Stimulated activated CD8-positive, alpha-beta memory T cell treated with anti-CD3 and anti-CD28 coated beads, Interleukin-15, amount 100 ng/mL, for 1 hour (primary cell): ENCODE results near the gene PTPN13.
"Not testable (repeated sequence)": the region's sequence is repeated elsewhere in the genome, so short reads cannot be mapped to it uniquely, and the experiment has no call there.

ENCODE experiments used
- DNase-seq: peaks from one replicate; pipeline ENCODE4 v3.0.0-alpha.2; 2020; ENCODE audit warnings: low read depth

PTPN13 gene

GRCh38 chr4:86719149-86719548 lies 125.0 kb downstream of the PTPN13 start:
- DNase-seq, result not testable (repeated sequence)

DNA sequence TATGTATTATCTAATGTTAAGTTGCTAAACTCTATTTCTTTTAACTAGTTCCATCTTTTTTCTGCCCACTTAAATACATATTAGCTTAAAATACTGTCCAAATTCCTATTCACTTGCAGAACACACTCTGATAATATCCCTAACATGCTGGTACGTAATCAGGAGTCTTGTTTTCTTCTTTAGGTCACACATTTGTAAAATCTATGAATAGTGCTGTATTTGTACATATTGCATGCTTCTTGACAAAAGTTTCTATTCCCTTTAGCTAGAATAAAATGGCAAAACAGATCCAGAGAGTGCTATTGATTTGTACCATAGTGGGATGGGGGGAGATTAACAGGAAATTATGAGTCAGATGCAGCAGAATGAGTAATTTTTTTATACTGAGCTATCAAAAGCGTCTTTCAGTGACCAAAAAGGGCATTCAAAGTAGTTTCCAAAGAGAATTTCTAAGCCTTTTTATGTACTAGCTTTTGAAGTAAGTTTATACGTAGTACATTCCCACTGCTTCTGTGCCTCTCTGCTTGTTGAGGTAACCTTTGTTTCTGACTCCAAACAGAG lies 126.5 kb downstream of the PTPN13 start:
- DNase-seq, result no peak

DNA sequence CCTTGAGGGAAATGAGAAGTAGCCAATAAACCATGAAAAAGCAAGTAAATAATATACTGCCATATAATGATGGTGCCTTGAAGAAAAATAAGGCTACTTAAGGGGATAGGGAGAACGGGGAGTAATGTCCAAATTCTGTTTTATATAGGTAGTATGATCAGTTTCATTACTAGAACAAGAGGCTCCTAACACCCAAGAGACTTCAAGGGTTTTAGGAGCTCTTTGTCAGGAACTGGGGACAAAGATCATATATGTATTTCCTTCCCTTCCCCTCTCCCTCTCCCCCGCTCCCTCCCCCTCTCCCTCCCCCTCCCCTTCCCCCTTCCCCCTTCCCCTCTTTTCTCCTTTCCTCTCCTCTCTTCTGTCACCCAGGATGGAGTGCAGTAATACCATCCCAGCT lies 127.3 kb downstream of the PTPN13 start:
- no peak for DNase-seq

GRCh38 chr4:86730310-86730709 lies 136.2 kb downstream of the PTPN13 start:
- DNase-seq, result no peak

DNA sequence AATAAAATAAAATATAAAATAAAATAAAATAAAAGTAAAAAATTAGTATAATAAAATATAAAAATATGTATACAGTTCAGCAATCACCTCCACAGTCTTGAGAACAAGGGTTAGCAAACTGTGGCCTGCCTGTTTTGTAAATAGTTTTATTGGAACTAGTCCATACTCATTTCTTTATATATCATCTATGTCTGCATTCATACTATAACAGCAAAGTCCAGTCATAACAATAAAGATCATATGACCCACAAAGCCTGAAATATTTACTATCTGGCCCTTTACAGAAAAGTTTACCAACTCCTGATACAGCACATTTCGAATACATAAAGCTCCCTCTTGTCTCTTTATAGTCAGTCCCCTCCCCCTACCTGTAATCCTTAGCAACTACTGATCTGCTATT lies 143.1 kb downstream of the PTPN13 start:
- no peak for DNase-seq

GRCh38 chr4:86741846-86742245 lies 147.7 kb downstream of the PTPN13 start:
- no peak for DNase-seq

- no peak for DNase-seq
These were observed 150.5 kb downstream of the PTPN13 start for GRCh38 chr4:86744570-86744969.

GRCh38 chr4:86749121-86749520 lies 155.0 kb downstream of the PTPN13 start:
- DNase-seq, result no peak

DNA sequence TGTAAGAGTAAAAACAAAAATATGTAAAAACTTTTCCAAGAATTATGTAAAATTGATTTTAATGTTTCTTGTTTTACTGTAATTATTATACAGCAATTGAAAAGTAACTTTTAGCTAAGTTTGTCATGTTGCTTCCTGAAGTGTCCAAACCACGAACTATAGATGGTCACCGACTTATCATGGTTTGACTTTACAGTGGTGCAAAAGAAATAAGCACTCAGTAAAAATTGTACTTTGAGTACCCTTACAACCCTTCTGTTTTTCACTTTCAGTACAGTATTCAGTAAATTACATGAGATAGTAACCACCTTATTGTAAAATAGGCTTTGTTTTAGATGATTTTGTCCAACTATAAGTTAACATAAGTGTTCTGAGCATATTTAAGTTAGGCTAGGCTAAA lies 161.3 kb downstream of the PTPN13 start:
- no peak for DNase-seq

DNA sequence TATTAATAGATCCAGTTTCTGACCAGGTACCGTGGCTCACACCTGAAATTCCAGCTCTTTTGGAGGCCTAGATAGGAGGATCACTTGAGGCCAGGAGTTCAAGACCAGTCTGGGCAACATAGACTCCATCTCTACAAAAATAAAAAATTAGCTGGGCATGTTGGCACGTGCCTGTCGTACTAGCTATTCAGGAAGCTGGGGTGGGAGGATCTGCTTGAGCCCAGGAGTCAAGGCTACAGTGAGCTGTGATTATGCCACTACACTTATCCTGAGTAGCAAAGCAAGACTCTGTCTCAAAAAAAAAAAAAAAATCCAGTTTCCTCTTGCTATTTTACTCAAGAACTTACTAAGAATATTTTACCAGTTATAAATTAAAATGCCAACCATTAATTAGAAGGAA lies 163.4 kb downstream of the PTPN13 start:
- no peak for DNase-seq

- no peak for DNase-seq
These were observed 165.2 kb downstream of the PTPN13 start for GRCh38 chr4:86759298-86759697.

DNA sequence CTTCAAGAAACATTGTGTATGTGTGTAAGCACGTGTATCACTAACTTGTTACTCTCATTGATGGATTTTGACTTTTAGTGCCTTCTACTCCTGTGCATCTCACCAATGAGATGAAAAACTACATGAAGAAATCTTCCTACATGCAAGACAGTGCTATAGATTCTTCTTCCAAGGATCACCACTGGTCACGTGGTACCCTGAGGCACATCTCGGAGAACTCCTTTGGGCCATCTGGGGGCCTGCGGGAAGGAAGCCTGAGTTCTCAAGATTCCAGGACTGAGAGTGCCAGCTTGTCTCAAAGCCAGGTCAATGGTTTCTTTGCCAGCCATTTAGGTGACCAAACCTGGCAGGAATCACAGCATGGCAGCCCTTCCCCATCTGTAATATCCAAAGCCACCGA lies 168.5 kb downstream of the PTPN13 start:
- DNase-seq, result no peak

- DNase-seq, result no peak
These were observed 175.7 kb downstream of the PTPN13 start for GRCh38 chr4:86769794-86770193.

- DNase-seq, result no peak
These were observed 177.0 kb downstream of the PTPN13 start for GRCh38 chr4:86771141-86771540.

GRCh38 chr4:86775061-86775460 lies 180.9 kb downstream of the PTPN13 start:
- no peak for DNase-seq

DNA sequence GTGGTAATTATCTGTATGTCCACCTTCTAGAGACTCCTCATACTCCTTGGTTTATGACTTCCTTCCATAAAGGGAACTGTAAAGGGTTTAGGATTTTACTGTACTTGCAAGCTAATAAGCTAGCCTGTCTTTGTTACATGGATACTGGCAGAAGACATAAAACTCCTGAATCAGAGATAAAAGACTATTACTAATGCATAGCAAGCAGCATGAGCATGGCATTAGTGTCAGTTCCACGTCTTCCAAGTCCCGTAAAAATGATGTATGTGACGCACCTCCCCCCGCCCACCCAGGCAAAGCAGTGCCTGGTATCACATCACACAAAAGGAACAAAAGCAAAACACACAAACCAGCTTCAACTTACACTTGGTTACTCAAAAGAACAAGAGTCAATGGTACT lies 184.1 kb downstream of the PTPN13 start:
- no peak for DNase-seq

GRCh38 chr4:86788826-86789225 lies 194.7 kb downstream of the PTPN13 start:
- DNase-seq, result no peak

DNA sequence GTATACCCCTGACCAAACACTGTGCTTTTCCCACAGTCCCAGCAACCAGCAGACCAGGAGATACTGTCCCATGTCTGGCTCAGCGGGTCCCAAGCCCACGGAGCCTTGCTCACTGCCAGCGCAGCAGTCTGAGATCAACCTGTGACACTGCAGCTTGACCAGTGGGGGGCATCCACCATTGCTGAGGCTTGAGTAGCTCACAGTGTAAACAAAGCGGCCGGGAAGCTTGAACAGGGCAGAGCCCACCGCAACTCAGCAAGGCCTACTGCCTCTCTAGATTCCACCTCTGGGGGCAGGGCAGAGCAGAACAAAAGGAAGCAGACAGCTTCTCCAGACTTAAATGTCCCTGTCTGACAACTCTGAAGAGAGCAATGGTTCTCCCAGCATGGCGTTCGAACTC lies 197.0 kb downstream of the PTPN13 start:
- DNase-seq, result no peak

DNA sequence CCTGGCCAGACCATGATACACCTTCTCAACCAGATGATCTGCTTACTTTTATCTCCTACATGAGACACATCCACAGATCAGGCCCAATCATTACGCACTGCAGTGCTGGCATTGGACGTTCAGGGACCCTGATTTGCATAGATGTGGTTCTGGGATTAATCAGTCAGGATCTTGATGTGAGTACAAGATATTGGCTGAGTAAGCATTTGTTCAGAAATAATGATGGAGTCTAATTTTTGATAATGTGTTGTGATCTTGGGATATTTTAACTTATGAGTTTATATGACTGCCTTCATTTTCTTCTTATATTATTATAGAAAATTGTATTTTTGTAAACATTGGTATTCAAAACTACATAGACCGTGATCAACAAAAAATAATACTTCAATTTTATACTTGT lies 215.7 kb downstream of the PTPN13 start:
- no peak for DNase-seq

GRCh38 chr4:86810847-86811246 lies 216.7 kb downstream of the PTPN13 start:
- no peak for DNase-seq

DNA sequence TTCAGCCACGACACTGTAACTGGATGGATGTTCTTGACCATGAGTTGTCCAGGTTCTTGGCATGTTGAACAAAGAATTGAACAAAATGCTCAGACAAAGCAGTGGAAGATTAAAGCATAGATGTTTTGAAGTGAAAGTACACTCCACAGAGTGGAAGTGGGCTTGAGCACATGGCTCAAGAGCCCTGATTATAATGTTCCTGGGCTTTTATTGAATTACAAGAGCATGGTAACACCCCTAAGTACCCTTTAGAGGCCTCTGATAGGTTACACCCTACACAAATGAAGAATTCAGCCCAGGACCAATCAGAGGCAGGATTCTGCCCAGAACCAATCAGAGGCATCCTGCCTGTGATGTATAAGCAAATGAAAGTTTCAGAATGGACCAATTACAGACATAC lies 221.5 kb downstream of the PTPN13 start:
- DNase-seq, result no peak

- DNase-seq, result no peak
These were observed 222.6 kb downstream of the PTPN13 start for GRCh38 chr4:86816501-86817273.

DNA sequence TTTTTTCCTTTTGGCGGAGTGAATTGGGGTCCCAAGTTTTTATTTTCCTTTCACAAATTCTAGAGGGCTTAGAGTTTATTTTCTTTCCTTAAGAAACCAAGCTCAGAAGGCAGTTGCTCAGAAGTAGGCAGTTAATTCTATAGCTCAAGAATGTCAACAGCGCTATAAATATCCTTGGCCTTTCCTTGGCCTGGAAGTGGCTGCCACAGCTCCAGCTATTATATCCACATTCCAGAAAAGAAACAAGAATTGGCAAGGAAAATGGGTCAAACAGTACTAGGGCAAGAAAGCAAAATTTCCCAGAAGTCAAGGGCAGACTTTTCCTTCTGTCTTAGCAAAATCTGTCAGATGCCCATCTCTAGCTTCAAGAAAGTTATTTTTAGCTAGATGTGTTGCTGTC lies 224.1 kb downstream of the PTPN13 start:
- no peak for DNase-seq

DNA sequence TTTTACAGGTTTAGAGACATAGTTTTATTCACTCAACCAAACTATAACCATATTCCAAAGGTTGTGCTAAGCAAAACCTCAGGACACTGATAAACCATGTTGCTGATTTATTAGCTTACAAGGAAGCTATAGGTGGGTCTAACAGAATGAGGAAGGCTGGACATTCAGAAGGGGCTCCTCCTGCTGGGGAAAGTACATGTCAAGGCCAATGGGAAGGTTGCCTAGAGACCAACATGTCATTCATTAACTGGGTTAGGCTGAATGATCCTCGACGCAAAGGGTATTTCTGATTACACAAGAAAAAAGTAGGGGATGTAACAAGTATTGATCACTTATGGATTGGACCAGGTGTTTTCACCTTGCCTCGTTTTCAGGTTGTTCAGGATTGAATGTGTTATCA lies 224.7 kb downstream of the PTPN13 start:
- DNase-seq, result no peak
